Activated naive CD8-positive, alpha-beta T cell (primary cell): ENCODE measurements around the gene SVEP1.

Experiments used
- H3K27ac Mint-ChIP-seq: one replicate; pipeline ENCODE4 v1.8.0; 2021; ENCODE audit warnings: mixed read lengths
- H3K27me3 Mint-ChIP-seq: one replicate; pipeline ENCODE4 v1.8.0; 2021; ENCODE audit warnings: mixed read lengths
- H3K36me3 Mint-ChIP-seq: one replicate; pipeline ENCODE4 v1.8.0; 2021; ENCODE audit warnings: mixed read lengths
- H3K4me1 Mint-ChIP-seq: one replicate; pipeline ENCODE4 v1.8.0; 2021; ENCODE audit warnings: low read depth, mixed read lengths
- H3K4me3 Mint-ChIP-seq: one replicate; pipeline ENCODE4 v1.8.0; 2021; ENCODE audit warnings: mild to moderate bottlenecking, mixed read lengths
- H3K9me3 Mint-ChIP-seq: one replicate; pipeline ENCODE4 v1.8.0; 2021; ENCODE audit warnings: low read depth, mixed read lengths

The SVEP1 gene

DNA sequence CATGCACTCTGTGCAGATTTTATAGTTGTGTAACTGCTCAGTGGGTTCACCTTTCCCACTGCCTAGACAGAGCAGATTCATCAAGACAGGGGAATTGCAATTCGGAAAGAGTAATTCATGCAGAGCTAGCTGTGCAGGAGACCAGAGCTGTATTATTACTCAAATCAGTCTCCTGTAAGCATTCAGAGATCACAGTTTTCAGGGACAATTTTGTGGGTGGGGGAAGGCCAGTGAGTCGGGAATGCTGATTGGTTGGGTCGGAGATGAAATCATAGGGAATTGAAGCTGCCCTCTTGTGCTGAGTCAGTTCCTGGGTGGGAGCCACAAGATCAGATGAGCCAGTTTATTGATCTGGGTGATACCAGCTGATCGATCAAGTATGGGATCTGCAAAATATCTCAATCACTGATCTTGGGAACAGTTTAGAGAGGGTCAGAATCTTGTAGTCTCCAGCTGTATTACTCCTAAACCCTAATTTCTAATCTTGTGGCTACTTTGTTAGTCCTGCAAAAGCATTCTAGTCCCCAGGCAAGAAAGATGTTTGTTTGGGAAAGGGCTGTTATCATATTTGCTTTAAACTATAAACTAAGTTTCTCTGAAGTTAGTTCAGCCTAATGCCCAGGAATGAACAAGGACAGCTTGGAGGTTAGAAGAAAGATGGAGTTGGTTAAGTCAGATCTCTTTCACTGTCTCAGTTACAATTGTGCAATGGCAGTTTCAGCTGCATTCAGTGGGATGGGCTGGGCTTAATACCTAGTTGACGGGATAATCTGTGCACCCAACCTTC is 12.7 kb upstream of the SVEP1 start:
- peaks cover 4% of the 10 kb centered on the region for H3K27me3 Mint-ChIP-seq
- no peaks in the 10 kb centered on the region for H3K4me1 Mint-ChIP-seq
- H3K4me3 Mint-ChIP-seq, result no peak overlapping the region

DNA sequence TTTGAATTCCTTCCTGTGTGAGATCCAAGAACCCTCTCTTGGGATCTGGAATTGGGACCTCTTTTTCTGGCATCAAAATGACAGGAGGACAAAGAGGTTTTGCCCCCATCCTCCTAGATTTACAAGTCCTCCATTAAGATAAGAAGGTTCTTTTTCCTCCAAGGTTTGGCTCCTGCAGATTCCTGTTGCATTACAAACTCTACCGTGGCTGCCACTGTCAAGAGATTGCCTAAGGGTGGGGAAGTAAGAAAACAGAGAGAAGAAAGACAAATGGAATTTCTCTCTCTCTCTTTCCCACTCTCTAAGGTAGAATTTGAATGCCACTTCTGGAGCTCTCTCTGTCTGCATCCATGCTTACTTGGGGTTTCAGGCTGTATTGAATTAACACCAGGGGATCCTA is 12.0 kb upstream of the SVEP1 start:
- Mint-ChIP-seq H3K27ac (no peak overlapping the region), H3K9me3 (peaks cover 19% of the 10 kb centered on the region), H3K36me3 (peaks cover 3% of the 10 kb centered on the region), H3K4me3 (no peak overlapping the region), H3K27me3 (peaks cover 4% of the 10 kb centered on the region), H3K4me1 (no peaks in the 10 kb centered on the region)

More for the DNA sequence above, 12.7 kb upstream of the SVEP1 start:
- no peak overlapping the region for H3K27ac Mint-ChIP-seq
- peaks cover 18% of the 10 kb centered on the region for H3K9me3 Mint-ChIP-seq
- peaks cover 3% of the 10 kb centered on the region for H3K36me3 Mint-ChIP-seq

DNA sequence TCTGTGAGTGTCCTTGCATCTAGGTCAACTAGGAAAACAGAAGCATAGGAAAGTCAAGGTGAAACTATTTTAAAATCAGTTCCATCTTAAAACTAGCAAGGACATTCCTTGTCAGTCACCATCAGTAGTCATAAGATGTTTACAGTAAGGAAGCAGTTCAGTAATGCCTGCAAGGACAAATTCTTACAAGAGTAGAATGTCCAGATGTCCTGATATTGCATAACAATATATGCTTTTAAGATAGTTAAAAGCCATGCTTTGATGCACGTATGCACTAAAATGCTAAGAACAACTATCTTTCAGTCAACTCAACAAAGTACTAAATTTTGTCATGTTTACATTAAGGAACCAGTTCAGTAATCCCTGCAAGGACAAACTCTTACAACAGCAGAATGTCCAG is 11.3 kb upstream of the SVEP1 start:
- Mint-ChIP-seq H3K9me3 (peaks cover 19% of the 10 kb centered on the region), H3K4me3 (no peak overlapping the region), H3K27me3 (peaks cover 2% of the 10 kb centered on the region), H3K36me3 (peaks cover 3% of the 10 kb centered on the region), H3K4me1 (no peaks in the 10 kb centered on the region), H3K27ac (no peak overlapping the region)

DNA sequence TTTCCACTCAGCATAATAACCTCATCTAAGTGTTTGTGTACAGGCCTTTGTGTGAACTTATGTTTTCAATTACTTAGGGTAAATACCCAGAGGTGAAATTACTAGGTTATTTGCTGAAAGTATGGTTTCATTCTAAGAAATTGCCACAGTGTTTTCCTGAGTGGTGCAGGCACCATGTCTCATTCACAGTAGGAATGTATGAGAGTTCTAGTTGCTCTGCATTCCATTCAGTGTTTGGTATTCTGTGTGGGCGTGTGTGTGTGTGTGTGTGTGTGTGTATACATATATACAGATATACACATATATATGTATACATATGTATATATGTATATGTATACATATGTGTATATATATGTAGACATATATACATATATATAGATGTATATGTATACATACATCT is 8.8 kb upstream of the SVEP1 start:
- Mint-ChIP-seq H3K9me3 (peaks cover 24% of the 10 kb centered on the region), H3K36me3 (peaks cover 3% of the 10 kb centered on the region), H3K4me1 (no peaks in the 10 kb centered on the region), H3K27me3 (peaks cover 2% of the 10 kb centered on the region), H3K4me3 (no peak overlapping the region), H3K27ac (no peak overlapping the region)

DNA sequence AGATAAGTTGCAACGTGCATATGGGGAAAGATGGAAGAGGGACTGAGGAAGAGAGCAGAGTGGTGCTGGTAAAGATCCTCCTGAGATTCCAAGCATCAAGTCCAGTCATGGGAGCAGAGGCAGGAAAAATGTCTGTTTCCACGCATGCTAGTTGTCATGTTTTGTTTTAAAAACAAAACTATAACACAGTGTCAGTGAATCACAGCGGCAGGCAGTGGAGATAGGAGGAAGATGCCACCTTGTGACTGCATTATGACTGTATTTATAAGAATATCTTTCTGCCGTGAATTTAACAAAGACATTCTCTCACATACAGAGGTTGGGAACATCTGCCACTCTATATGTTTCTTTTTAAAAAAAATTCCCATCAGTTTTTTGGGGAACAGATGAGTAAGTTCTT is 3.7 kb upstream of the SVEP1 start:
- Mint-ChIP-seq H3K27ac (no peak overlapping the region), H3K27me3 (peaks cover 22% of the 10 kb centered on the region), H3K4me3 (no peak overlapping the region), H3K36me3 (no peaks in the 10 kb centered on the region), H3K9me3 (peaks cover 11% of the 10 kb centered on the region), H3K4me1 (no peaks in the 10 kb centered on the region)

DNA sequence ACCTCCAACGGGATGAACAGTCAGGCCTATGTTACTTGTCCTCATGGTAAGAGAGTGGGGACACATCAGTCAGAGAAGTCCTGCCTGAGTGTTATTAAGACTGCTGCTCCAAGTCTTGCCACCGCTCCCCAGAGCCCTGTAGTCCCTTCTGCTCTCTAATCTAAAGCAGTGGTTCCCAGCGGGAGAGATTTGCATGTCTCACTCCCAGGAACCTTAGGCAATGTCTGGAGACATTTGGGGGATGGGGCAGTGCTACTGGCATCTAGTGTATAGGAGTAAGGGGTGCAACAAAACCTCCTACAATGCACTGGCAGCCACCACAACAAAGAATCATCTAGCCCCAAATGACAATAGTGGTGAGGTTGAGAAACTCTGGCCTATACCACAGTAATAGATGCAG is 2.6 kb upstream of the SVEP1 start:
- Mint-ChIP-seq H3K27me3 (peaks cover 31% of the 10 kb centered on the region), H3K4me1 (no peaks in the 10 kb centered on the region), H3K27ac (no peak overlapping the region), H3K36me3 (no peaks in the 10 kb centered on the region), H3K9me3 (peaks cover 5% of the 10 kb centered on the region), H3K4me3 (no peak overlapping the region)

DNA sequence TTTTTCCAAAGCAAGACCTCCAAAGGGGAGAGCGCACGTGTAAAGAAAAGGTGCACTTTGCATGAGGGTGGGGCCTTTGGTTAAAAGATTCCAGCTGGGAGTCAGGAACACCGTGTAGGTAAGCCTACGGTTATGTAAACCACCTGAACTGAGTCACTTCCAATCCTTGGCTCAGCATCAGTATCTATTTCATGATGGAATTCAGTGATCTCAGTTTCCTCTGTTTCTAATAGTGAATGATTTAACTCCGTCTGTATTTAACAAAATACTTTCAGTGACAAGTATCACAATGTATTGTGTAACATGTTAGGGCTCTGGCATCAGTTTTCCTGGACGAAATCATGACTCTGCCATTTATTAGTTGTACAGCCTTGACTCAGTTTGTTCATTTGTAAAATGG is 1.3 kb upstream of the SVEP1 start:
- peaks cover 32% of the 10 kb centered on the region for H3K27me3 Mint-ChIP-seq
- no peaks in the 10 kb centered on the region for H3K4me1 Mint-ChIP-seq
- H3K27ac Mint-ChIP-seq, result no peak overlapping the region
- no peak overlapping the region for H3K4me3 Mint-ChIP-seq
- H3K36me3 Mint-ChIP-seq, result no peaks in the 10 kb centered on the region
- peaks cover 5% of the 10 kb centered on the region for H3K9me3 Mint-ChIP-seq

DNA sequence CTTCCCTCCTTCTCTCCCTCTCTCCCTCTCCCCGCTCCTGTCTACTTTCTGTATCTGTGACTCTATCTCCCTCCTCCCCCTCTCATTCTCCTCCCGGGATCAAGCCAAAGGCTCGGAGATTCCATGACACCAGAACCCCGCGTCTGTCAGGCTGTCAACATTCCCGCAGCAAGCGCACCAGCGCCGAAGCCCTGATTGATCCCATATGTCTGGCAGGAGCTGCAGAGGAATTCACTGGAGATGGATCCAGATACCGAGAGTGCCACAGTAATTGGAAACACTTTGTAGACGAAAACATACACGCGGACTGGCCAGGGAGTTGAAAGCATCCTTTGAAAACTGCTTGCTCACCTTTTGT is 300 bp upstream of the SVEP1 start:
- no peaks in the 10 kb centered on the region for H3K36me3 Mint-ChIP-seq
- H3K9me3 Mint-ChIP-seq, result no peaks in the 10 kb centered on the region
- no peak overlapping the region for H3K27ac Mint-ChIP-seq
- H3K27me3 Mint-ChIP-seq, result peaks cover 32% of the 10 kb centered on the region
- H3K4me3 Mint-ChIP-seq, result no peak overlapping the region
- H3K4me1 Mint-ChIP-seq, result no peaks in the 10 kb centered on the region

DNA sequence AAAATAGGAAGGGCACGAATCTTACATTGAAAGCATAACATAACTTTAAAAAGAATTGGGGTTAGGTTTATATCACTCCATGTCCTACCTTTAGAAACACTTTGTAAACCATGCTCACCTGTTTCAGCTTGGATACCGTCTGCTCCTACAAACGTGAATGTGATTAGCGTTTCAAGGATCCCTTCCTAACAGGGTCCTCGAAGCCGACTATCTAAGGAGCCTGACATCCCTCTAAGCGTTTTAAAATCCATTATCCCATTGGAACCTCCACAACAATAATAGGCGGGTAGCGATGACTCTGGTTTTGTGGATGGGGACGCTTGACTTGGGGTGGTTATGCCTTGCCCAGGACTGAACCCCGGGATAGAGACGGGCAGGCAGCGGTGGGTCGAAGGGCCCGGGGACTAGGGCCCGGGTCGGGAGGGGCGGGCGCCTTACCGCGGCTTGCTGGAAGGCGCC is 937 bp downstream of the SVEP1 start:
- Mint-ChIP-seq H3K36me3 (no peaks in the 10 kb centered on the region), H3K4me1 (no peaks in the 10 kb centered on the region), H3K4me3 (no peak overlapping the region), H3K9me3 (no peaks in the 10 kb centered on the region), H3K27ac (no peak overlapping the region), H3K27me3 (peaks cover 32% of the 10 kb centered on the region)

DNA sequence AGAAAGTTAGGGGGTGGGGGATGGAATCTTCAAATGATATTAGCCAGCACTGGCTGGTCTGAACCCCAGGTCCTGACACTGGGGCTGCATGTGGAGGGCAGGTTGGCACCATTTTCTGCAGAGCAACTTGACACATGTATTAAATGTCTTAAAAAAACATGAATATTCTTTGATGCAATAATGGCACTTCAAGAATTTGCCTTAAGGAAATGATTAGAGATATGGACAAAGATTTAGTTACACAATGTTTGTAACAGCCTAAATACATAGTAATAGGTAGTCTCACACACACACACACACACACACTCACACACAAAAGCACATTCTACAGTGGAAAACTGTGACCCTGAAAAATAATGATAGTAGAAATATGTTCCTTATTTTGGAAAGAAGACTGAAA is 3.6 kb downstream of the SVEP1 start:
- Mint-ChIP-seq H3K27me3 (peaks cover 28% of the 10 kb centered on the region), H3K27ac (no peak overlapping the region), H3K9me3 (no peaks in the 10 kb centered on the region), H3K36me3 (no peaks in the 10 kb centered on the region), H3K4me1 (no peaks in the 10 kb centered on the region), H3K4me3 (no peak overlapping the region)

DNA sequence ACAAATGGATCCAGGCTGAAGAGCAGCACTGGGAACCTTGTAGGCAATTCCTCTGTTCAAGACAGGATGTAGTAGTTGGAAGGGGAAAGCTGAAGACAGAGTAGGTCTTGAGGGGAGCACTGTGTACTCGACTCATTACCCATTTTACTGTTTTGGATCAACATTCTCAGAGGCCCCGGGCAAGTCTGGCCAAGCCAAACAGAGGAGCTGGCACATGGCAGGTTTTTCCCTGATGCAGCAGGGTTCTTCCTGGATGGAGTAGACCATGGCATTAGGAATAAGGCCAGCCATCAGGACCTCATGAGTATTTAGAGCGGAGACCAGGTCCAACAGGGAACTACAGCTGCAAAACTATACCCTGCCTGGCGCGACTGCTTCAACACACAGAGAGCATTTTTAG is 4.4 kb downstream of the SVEP1 start:
- Mint-ChIP-seq H3K27me3 (peaks cover 22% of the 10 kb centered on the region), H3K4me3 (no peak overlapping the region), H3K27ac (no peak overlapping the region), H3K9me3 (no peaks in the 10 kb centered on the region), H3K4me1 (no peaks in the 10 kb centered on the region), H3K36me3 (no peaks in the 10 kb centered on the region)

DNA sequence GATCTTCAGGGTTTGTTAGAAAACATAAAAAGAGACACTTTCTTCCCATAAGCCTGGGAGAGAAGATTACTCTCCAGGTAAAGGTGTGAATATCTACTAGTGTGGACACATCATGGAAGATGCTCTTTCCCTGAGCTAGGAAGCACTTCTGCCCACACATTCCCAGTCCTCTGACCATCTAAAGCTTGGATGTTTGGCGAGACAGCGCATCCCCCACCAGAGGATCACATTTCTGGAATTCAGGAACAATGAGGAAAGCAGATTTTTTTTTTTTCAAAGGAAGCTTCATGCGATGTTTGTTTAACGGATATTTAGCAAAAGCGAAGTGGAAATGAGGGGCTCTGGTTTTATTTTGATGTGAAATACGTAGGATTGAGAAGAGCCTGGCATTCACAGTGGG is 6.2 kb downstream of the SVEP1 start:
- no peak overlapping the region for H3K27ac Mint-ChIP-seq
- H3K4me3 Mint-ChIP-seq, result no peak overlapping the region
- no peaks in the 10 kb centered on the region for H3K4me1 Mint-ChIP-seq
- H3K36me3 Mint-ChIP-seq, result no peaks in the 10 kb centered on the region
- H3K9me3 Mint-ChIP-seq, result no peaks in the 10 kb centered on the region
- peaks cover 11% of the 10 kb centered on the region for H3K27me3 Mint-ChIP-seq

DNA sequence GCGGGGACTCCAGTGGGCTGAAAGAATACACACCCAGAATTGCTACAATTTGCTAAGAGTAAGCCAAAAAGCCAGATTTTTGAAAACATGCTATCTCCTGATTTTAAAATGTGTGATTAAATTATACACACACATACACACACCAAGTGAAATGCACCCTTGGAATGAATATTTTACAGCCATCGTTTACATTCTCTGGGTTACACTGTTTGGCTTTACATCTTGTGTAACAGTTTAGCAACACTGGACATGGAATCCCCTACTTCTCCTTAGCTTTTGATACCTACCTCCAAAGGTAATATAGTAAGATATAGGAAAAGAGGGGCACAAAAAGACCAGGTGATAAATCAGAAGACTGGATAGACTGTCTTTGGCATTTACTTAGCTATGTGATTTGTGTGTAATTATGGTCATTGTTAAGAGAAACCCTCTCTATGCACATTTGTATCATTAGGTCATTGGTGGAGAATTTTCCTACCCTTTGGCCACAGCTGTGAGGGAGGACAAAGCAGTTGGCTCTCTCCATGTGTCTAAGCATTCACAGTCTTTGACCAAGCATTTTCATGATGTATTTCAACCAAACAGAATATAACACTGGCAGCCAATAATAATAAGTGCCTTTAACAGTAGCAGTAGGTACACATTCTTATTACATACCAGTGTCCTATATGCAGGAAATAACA is 7.6 kb downstream of the SVEP1 start:
- H3K4me1 Mint-ChIP-seq, result no peaks in the 10 kb centered on the region

DNA sequence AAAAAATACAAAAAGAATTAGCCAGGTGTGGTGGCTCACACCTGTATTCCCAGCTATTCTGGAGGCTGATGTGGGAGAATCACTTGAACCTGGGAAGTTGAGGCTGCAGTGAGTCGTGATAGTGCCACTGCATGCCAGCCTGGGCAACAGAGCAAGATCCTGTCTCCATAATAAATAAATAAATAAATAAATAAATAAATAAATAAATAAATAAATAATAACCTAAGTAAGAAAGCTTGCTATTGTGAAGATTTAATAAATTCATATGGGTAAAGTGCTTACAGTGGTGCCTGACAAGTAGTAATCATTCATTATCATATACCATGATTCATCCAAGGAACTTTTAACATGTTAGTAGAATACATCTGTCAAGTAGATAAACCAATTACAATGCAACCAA is 13.4 kb downstream of the SVEP1 start:
- no peaks in the 10 kb centered on the region for H3K9me3 Mint-ChIP-seq

More for the DNA sequence above, 7.6 kb downstream of the SVEP1 start:
- H3K27ac Mint-ChIP-seq, result no peak overlapping the region
- H3K36me3 Mint-ChIP-seq, result no peaks in the 10 kb centered on the region
- H3K27me3 Mint-ChIP-seq, result no peaks in the 10 kb centered on the region
- H3K4me3 Mint-ChIP-seq, result no peak overlapping the region
- no peaks in the 10 kb centered on the region for H3K9me3 Mint-ChIP-seq

DNA sequence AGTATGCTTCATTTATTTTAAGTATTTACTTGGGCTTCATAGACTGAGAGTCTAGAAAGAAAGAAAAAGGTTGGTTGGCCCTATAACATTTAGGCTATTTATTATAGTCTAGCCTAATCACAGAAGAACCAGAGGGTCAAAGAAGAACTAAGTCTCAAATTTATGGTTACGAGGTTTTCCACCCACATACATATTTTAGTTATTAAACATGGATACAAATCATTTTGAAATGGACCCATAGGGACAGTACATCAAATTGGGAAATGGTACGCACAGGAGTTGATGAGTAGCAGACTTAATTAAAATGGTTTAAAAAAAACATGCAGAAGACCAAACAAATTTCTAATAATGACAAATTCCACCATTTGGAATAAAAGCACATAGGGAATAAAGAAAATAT is 17.7 kb downstream of the SVEP1 start:
- no peaks in the 10 kb centered on the region for H3K36me3 Mint-ChIP-seq
- H3K27me3 Mint-ChIP-seq, result peaks cover 5% of the 10 kb centered on the region
- H3K27ac Mint-ChIP-seq, result no peak overlapping the region
- no peaks in the 10 kb centered on the region for H3K4me1 Mint-ChIP-seq
- H3K4me3 Mint-ChIP-seq, result no peak overlapping the region
- H3K9me3 Mint-ChIP-seq, result no peaks in the 10 kb centered on the region

More for the DNA sequence above, 13.4 kb downstream of the SVEP1 start:
- Mint-ChIP-seq H3K4me1 (no peaks in the 10 kb centered on the region), H3K4me3 (no peak overlapping the region), H3K36me3 (no peaks in the 10 kb centered on the region), H3K27ac (no peak overlapping the region), H3K27me3 (peaks cover 3% of the 10 kb centered on the region)

DNA sequence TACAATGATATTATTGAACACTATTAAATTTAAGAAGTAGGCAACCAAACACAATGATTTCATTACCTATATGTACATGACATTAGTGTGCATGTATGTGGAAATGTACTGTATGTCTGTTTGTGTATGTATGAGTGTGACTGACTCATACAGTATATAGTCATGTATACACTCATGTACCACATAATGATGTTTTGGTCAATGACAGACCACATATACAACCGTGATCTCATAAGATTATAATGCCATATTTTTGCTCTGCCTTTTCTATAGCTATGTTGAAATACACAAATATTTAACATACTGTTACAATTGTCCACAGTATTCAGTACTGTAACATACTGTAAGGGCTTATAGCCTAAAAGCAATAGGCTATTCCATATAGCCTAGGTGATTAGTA is 19.7 kb downstream of the SVEP1 start:
- H3K4me1 Mint-ChIP-seq, result no peaks in the 10 kb centered on the region
- H3K4me3 Mint-ChIP-seq, result no peak overlapping the region
- no peaks in the 10 kb centered on the region for H3K36me3 Mint-ChIP-seq
- peaks cover 8% of the 10 kb centered on the region for H3K27me3 Mint-ChIP-seq
- no peak overlapping the region for H3K27ac Mint-ChIP-seq
- H3K9me3 Mint-ChIP-seq, result no peaks in the 10 kb centered on the region
